GM12878 (cell line): ENCODE data around the gene ZNF445. TPM values are rescaled to one million over a fixed set of nuclear protein-coding genes. Genes with fewer than 3 reads are reported as not detected.

Experiments used
- ATAC-seq: fragments of 200-7000 bp; cut with Tn5 transposase; 3 replicates; pipeline ENCODE4 v1.9.1; 2020; ENCODE audit warnings: mild to moderate bottlenecking, moderate library complexity
- BruUV-seq: library from RNA; stranded (reverse); fragments of 400-500 nt; replicated peaks from 2 replicates; lab custom pipeline; 2021; lab: Mats Ljungman, UMichigan
- CTCF ChIA-PET: fragments of 300-600 bp; sonication (Branson Sonifier 250); formaldehyde crosslinking; extraction: SDS; loops from one replicate; lab custom pipeline; 2021; ENCODE audit warnings: inconsistent platforms; lab: Yijun Ruan, JAX
- POLR2A ChIA-PET: fragments of 350-600 bp; formaldehyde crosslinking; extraction: SDS; loops from one replicate; lab custom pipeline; 2021; ENCODE audit warnings: inconsistent platforms; lab: Charles Lee
- RAD21 ChIA-PET: fragments of 300-600 bp; sonication (Branson Sonifier 250); formaldehyde crosslinking; loops from one replicate; lab custom pipeline; 2023; ENCODE audit warnings: antibody characterized with exemption; ENCODE audit not compliant: unreplicated experiment; lab: Charles Lee
- SMC1A ChIA-PET: fragments of 300-600 bp; sonication (Branson Sonifier 250); formaldehyde crosslinking; loops from one replicate; lab custom pipeline; 2023; ENCODE audit not compliant: unreplicated experiment, uncharacterized antibody; lab: Charles Lee
- DNase-seq: peaks from one replicate; pipeline ENCODE4 v3.0.0-alpha.2; 2011; ENCODE audit warnings: low read depth, low spot score
- FAIRE-seq: peaks from 3 replicates; lab custom pipeline; 2011; peaks lifted over from hg19 to GRCh38; lab: Jason Lieb, UNC
- H2AFZ ChIP-seq: 2 replicates; pipeline ENCODE4 v1.6.0; 2011; ENCODE audit warnings: low read depth, low read length, control low read depth; ENCODE audit not compliant: control insufficient read depth
- H3K27ac ChIP-seq: 2 replicates; pipeline ENCODE4 v1.5.1; 2011; ENCODE audit warnings: control low read depth; ENCODE audit not compliant: control insufficient read depth, insufficient read depth
- H3K27me3 ChIP-seq, 2 experiments: replicated peaks in 1 of 2; 2 replicates each; pipeline versions ENCODE4 v1.6.0 to v1.6.1; 2011; ENCODE audit warnings: low read length in 1 of 2; ENCODE audit not compliant: control insufficient read depth in 2 of 2, insufficient read depth in 2 of 2
- H3K36me3 ChIP-seq, 2 experiments: 2 replicates each; pipeline ENCODE4 v1.5.1; 2011; ENCODE audit warnings: low read length in 1 of 2; ENCODE audit not compliant: control insufficient read depth in 2 of 2, insufficient read depth in 2 of 2
- H3K4me1 ChIP-seq: 2 replicates; pipeline ENCODE4 v1.6.1; 2011; ENCODE audit warnings: mild to moderate bottlenecking, low read length, moderate library complexity, mixed read lengths; ENCODE audit not compliant: control insufficient read depth, insufficient read depth
- H3K4me2 ChIP-seq: 2 replicates; pipeline ENCODE4 v1.6.0; 2011; ENCODE audit warnings: control low read depth; ENCODE audit not compliant: control insufficient read depth, insufficient read depth
- H3K4me3 ChIP-seq: fragments of 200-600 bp; sonication (generic); 2 replicates; pipeline ENCODE4 v1.5.1; 2016
- H3K79me2 ChIP-seq: 2 replicates; pipeline ENCODE4 v1.6.0; 2011; ENCODE audit warnings: low read length; ENCODE audit not compliant: control insufficient read depth, insufficient read depth
- H3K9ac ChIP-seq: 2 replicates; pipeline ENCODE4 v1.8.0; 2011; ENCODE audit warnings: low read length, control low read depth, mixed read lengths; ENCODE audit not compliant: control insufficient read depth, insufficient read depth
- H3K9me3 ChIP-seq: replicated peaks from 3 replicates; pipeline ENCODE4 v1.5.1; 2011; ENCODE audit warnings: mild to moderate bottlenecking, low read length; ENCODE audit not compliant: control insufficient read depth, insufficient read depth
- H4K20me1 ChIP-seq: 2 replicates; pipeline ENCODE4 v1.6.0; 2011; ENCODE audit not compliant: control insufficient read depth, insufficient read depth
- ELK1 ChIP-seq: IDR thresholded peaks from 2 replicates; pipeline ENCODE4 v1.6.1; 2012; ENCODE audit warnings: low read depth, low read length, improper control_type of control experiment
- GABPA ChIP-seq: IDR thresholded peaks from 2 replicates; pipeline ENCODE4 v1.6.1; 2014; ENCODE audit warnings: antibody characterized with exemption, low read depth, mild to moderate bottlenecking, inconsistent platforms
- POU2F2 ChIP-seq: IDR thresholded peaks from 3 replicates; pipeline ENCODE4 v1.6.1; 2011; ENCODE audit warnings: low read depth, mild to moderate bottlenecking, low read length, borderline replicate concordance
- RBBP5 ChIP-seq: fragments of 200-600 bp; sonication (generic); conservative IDR thresholded peaks from 2 replicates; pipeline ENCODE4 v1.6.1; 2016
- SPI1 ChIP-seq: IDR thresholded peaks from 2 replicates; pipeline ENCODE4 v1.6.1; 2011; ENCODE audit warnings: low read depth, mild to moderate bottlenecking, low read length, moderate library complexity, borderline replicate concordance; ENCODE audit not compliant: insufficient read depth
- TCF3 ChIP-seq: IDR thresholded peaks from 2 replicates; pipeline ENCODE4 v1.6.1; 2012; ENCODE audit warnings: low read depth, mild to moderate bottlenecking, low read length, borderline replicate concordance; ENCODE audit not compliant: insufficient read depth
- ZBTB11 ChIP-seq: fragments of 450-650 bp; formaldehyde crosslinking; IDR thresholded peaks from 2 replicates; pipeline ENCODE4 v1.5.0; 2022; ENCODE audit warnings: mild to moderate bottlenecking, missing genetic modification characterization
- ZBTB4 ChIP-seq: fragments of 450-650 bp; formaldehyde crosslinking; IDR thresholded peaks from 2 replicates; pipeline ENCODE4 v1.4.0; 2022; ENCODE audit warnings: mild to moderate bottlenecking, moderate library complexity
- ZNF217 ChIP-seq: fragments of 450-650 bp; IDR thresholded peaks from 2 replicates; pipeline ENCODE4 v1.6.1; 2017; ENCODE audit warnings: antibody characterized with exemption, mild to moderate bottlenecking
- ZNF592 ChIP-seq: fragments of 450-650 bp; IDR thresholded peaks from 2 replicates; pipeline ENCODE4 v1.6.1; 2017; ENCODE audit warnings: mild to moderate bottlenecking, moderate library complexity
- WGBS: methylation state at CpG from one replicate; pipeline ENCODE4 v1.1.6; 2016; ENCODE audit warnings: low lambda C conversion rate; ENCODE audit not compliant: insufficient replicate concordance, insufficient coverage; ENCODE audit errors: missing lambda C conversion rate; 5-methylcytosine and 5-hydroxymethylcytosine counted together
- in situ Hi-C: fragments of 300-500 bp; cut with MboI; formaldehyde crosslinking; loops from 9 replicates; pipeline ENCODE4 v1.14.3; 2018; ENCODE audit warnings: mixed read lengths
- intact Hi-C: fragments of 100-400 bp; cut with micrococcal nuclease; formaldehyde crosslinking; loops from one replicate; pipeline ENCODE4 v1.14.2; 2022; ENCODE audit not compliant: unreplicated experiment
- polyA plus RNA-seq, 11 experiments: library from polyadenylated mRNA; depleted of rRNA in 4 of 11; unstranded in 6 of 11; stranded (reverse) in 5 of 11; fragments of >200 nt; fragmentation: Nextera tagmentation in 4 of 11; fragmentation: Illumina TruSeq in 1 of 11; extraction: Ambion mirVana in 4 of 11; extraction: Trizol in 1 of 11; gene quantifications; 1 replicate in 1 of 11; 2 replicates in 10 of 11; pipeline versions ENCODE4 v1.2.1 to v1.2.3, GENCODE V29; 2011 to 2016; ENCODE audit warnings: inconsistent platforms in 2 of 11, missing spikeins in 2 of 11, low read depth in 1 of 11
- total RNA-seq, 4 experiments: library from RNA; depleted of rRNA in 3 of 4; stranded (reverse); fragments of >200 nt in 3 of 4; fragmentation: Illumina TruSeq in 1 of 4; extraction: Trizol in 1 of 4; gene quantifications; 2 replicates each; pipeline versions ENCODE4 v1.2.1 to v1.2.3, GENCODE V29; 2013 to 2021

The ZNF445 gene
- total and polyA plus RNA-seq, 10 of the 15 experiments (the other 5 are each of a cell fraction or from before 2014, with no cell fraction given) = 0.80 to 14.4 (median 5.6) TPM

GRCh38 chr3:44430466-44430865, 47.0 kb downstream of the ZNF445 start:
- Histone ChIP-seq H3K9me3 (no peaks in the 10 kb centered on the region), H3K4me3 (no peak overlapping the region), H4K20me1 (no peaks in the 10 kb centered on the region), H2AFZ (no peak overlapping the region), H3K9ac (no peak overlapping the region), H3K4me1 (no peaks in the 10 kb centered on the region), H3K36me3 (no peaks in the 10 kb centered on the region), H3K4me2 (no peak overlapping the region), H3K27me3 (no peaks in the 10 kb centered on the region), H3K79me2 (no peaks in the 10 kb centered on the region), H3K27ac (no peak overlapping the region)
- no peak for ATAC-seq
- in situ Hi-C loops (no loop called here), intact Hi-C loops (no loop called here)
- ChIA-PET CTCF (interaction anchor here (1.3 kb wide), 1 partner anchor 9 kb away, joined by 4 read pairs; no protein-coding TSS in a partner anchor), POLR2A (no interaction called here), RAD21 (no interaction called here), SMC1A (no interaction called here)
- BruUV-seq = no TSS peak
- WGBS = 53% methylated on average over 4 of the region's 4 CpGs
- DNase-seq = no peak
- FAIRE-seq = no peak
- TF ChIP-seq SPI1 = no peak
- TF ChIP-seq ZNF217 = no peak
- no peak for TF ChIP-seq ZBTB11
- no peak for TF ChIP-seq GABPA
- TF ChIP-seq ZNF592 = no peak
- no peak for TF ChIP-seq ELK1
- no peak for TF ChIP-seq TCF3
- no peak for TF ChIP-seq POU2F2
- no peak for TF ChIP-seq ZBTB4
- TF ChIP-seq RBBP5 = no peak
